ENCODE measurements around the gene KRT6A. TPM values are rescaled to one million over a fixed set of nuclear protein-coding genes. Genes with fewer than 3 reads are reported as not detected.
A peak's percentile ranks its signal among the peaks of the same experiment; 100 is the strongest.

The KRT6A gene
- total RNA-seq, 1 experiment from 2014 or later = 55.9 TPM

DNA sequence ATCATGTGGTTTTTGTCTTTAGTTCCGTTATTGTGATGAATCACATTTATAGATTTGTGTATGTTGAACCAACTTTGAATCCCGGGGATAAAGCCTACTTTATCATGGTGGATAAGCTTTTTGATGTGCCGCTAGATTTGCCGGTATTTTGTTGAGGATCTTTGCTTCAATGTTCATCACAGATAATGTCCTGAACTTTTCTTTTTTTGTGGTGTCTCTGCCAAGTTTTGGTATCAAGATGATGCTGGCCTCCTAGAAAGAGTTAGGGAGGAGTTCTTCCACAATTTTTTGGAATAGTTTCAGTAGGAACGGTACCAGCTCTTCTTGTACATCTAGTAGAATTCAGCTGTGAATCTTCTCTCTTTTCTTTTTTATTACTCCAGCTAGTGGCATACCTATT is 34.2 kb downstream of the KRT6A start:
- H3K9me2 ChIP-seq (ENCODE audit: insufficient read depth) = no peaks in the 10 kb centered on the region
- H3K4me3 ChIP-seq = no peak overlapping the region
- peaks cover 27% of the 10 kb centered on the region for H3K4me1 ChIP-seq (replicated peaks; ENCODE audit: insufficient read depth)
- H3K9me3 ChIP-seq (ENCODE audit: insufficient read depth, low read depth) = no peaks in the 10 kb centered on the region
- DNase-seq = no peak
- no peaks in the 10 kb centered on the region for H4K20me1 ChIP-seq (ENCODE audit: insufficient read depth)
- TF ChIP-seq CTCF (conservative IDR thresholded peaks at IDR 0.05) (no peak), EZH2 (IDR thresholded peaks at IDR 0.05; ENCODE audit: low read depth) (no peak)
- peaks cover 16% of the 10 kb centered on the region; the same call in 1 of the 2 replicates for H3F3A ChIP-seq (ENCODE audit: insufficient read depth, low read depth)
- ChIA-PET POLR2A (ENCODE audit: unreplicated experiment) (interaction anchor here (0.7 kb wide), 1 partner anchor 407 kb away, joined by 4 read pairs; no protein-coding TSS in a partner anchor), CTCF (interaction anchor here (0.7 kb wide), 1 partner anchor 10 kb away, joined by 6 read pairs; no protein-coding TSS in a partner anchor)
- H3K36me3 ChIP-seq (ENCODE audit: low read depth) = no peaks in the 10 kb centered on the region
- H2AFZ ChIP-seq = no peak overlapping the region
- H3K27ac ChIP-seq = no peak overlapping the region
- no peak overlapping the region for H3K4me2 ChIP-seq
- no peaks in the 10 kb centered on the region for H3K27me3 ChIP-seq (ENCODE audit: insufficient read depth, low read depth)
- no TSS peak for BruUV-seq (replicated peaks)
- intact Hi-C loops (cut with micrococcal nuclease; ENCODE audit: unreplicated experiment) = no loop called here
- no peaks in the 10 kb centered on the region for H3K79me2 ChIP-seq (ENCODE audit: low read depth)

- H3K27me3 ChIP-seq (ENCODE audit: insufficient read depth, low read depth) = no peaks in the 10 kb centered on the region
- H3K4me1 ChIP-seq (replicated peaks; ENCODE audit: insufficient read depth) = peaks cover 47% of the 10 kb centered on the region
- no peak overlapping the region for H3K4me3 ChIP-seq
- no peaks in the 10 kb centered on the region for H3K9me3 ChIP-seq (ENCODE audit: insufficient read depth, low read depth)
- peak overlapping the region; percentile 33; the same call in 1 of the 2 replicates for H3K27ac ChIP-seq
- POLR2A ChIA-PET (ENCODE audit: unreplicated experiment) = interaction anchor here (0.6 to 0.7 kb wide), 2 partner anchors 86 to 202 kb away, joined by 3 to 6 read pairs; no protein-coding TSS in a partner anchor
- peaks cover 25% of the 10 kb centered on the region for H3F3A ChIP-seq (ENCODE audit: insufficient read depth, low read depth)
- no peak overlapping the region for H2AFZ ChIP-seq
- no peaks in the 10 kb centered on the region for H4K20me1 ChIP-seq (ENCODE audit: insufficient read depth)
- peak in 1 of 2 experiments; percentile 50 for DNase-seq
- TF ChIP-seq CTCF (conservative IDR thresholded peaks at IDR 0.05) (no peak), EZH2 (IDR thresholded peaks at IDR 0.05; ENCODE audit: low read depth) (no peak)
- BruUV-seq (replicated peaks) = no TSS peak
- no peaks in the 10 kb centered on the region for H3K9me2 ChIP-seq (ENCODE audit: insufficient read depth)
- no peaks in the 10 kb centered on the region for H3K36me3 ChIP-seq (ENCODE audit: low read depth)
- no peak overlapping the region; the same call in 1 of the 2 replicates for H3K4me2 ChIP-seq
- intact Hi-C loops (cut with micrococcal nuclease; ENCODE audit: unreplicated experiment) = no loop called here
- CTCF ChIA-PET = no interaction called here
- no peaks in the 10 kb centered on the region for H3K79me2 ChIP-seq (ENCODE audit: low read depth)
Measured at GRCh38 chr12:52455821-52456220, 37.2 kb downstream of the KRT6A start.

DNA sequence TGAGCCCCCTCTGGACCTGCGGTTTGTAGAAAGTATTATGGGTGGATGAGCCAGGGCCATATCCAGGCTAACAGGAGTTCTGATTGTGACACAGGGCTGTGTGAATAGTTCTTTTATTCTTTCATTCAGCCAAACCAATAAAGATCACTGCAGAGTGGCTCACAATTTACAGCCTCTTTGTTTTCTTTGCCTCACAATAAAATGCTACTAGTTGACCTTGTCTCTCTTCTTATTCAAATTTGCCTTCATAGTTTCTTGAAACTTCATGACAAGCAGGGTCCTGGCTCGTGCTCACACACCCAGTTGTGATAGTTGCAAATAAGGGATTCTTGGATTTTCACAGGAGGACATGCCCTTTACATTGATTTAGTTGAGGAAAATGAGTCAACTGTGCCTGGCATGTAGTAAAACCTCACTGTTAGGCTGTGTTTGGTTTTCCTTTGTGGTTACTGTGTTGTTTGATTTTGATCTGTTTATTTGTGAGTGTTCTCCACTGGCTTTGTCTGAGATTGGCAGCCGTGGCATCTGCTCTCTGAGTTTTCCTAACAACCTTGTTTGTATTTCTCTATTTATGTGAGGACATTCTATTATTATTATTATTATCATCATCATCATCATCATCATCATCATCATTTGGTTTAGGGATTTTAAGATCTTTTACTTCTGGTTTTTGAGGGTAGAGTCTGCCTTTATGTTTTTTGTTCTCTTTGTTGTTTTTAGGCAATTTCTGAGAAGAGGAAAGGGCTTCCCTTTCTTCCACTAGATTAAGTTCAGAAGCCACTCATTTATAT is 38.5 kb downstream of the KRT6A start:
- BruUV-seq (replicated peaks) = no TSS peak
- intact Hi-C loops (cut with micrococcal nuclease; ENCODE audit: unreplicated experiment) = no loop called here
- DNase-seq = peak in 1 of 2 experiments; percentile 42
- Histone ChIP-seq H3K27ac (peak overlapping the region; percentile 14), H3K4me3 (no peak overlapping the region), H3K9me3 (ENCODE audit: insufficient read depth, low read depth) (no peaks in the 10 kb centered on the region), H3K4me2 (no peak overlapping the region), H3K27me3 (ENCODE audit: insufficient read depth, low read depth) (no peaks in the 10 kb centered on the region), H3F3A (ENCODE audit: insufficient read depth, low read depth) (peaks cover 25% of the 10 kb centered on the region), H3K79me2 (ENCODE audit: low read depth) (no peaks in the 10 kb centered on the region), H2AFZ (no peak overlapping the region), H3K36me3 (ENCODE audit: low read depth) (no peaks in the 10 kb centered on the region), H3K4me1 (replicated peaks; ENCODE audit: insufficient read depth) (peaks cover 47% of the 10 kb centered on the region), H3K9me2 (ENCODE audit: insufficient read depth) (no peaks in the 10 kb centered on the region), H4K20me1 (ENCODE audit: insufficient read depth) (no peaks in the 10 kb centered on the region)
- no peak for TF ChIP-seq EZH2 (IDR thresholded peaks at IDR 0.05; ENCODE audit: low read depth)
- no peak for TF ChIP-seq CTCF (conservative IDR thresholded peaks at IDR 0.05)
- POLR2A ChIA-PET (ENCODE audit: unreplicated experiment) = no interaction called here
- CTCF ChIA-PET = no interaction called here

Measured in PC-9 (cell line).